Nephron (organoid): ENCODE data around the gene PSMC3.

Source experiments
- H3K27ac Mint-ChIP-seq, 3 experiments: 2 replicates each; pipeline ENCODE4 v1.8.0; 2020; ENCODE audit warnings: mixed read lengths in 3 of 3, mild to moderate bottlenecking in 2 of 3, moderate library complexity in 1 of 3
- H3K27me3 Mint-ChIP-seq: 2 replicates; pipeline ENCODE4 v1.8.0; 2021; ENCODE audit warnings: low read depth, mild to moderate bottlenecking, moderate library complexity, mixed read lengths
- H3K36me3 Mint-ChIP-seq: 2 replicates; pipeline ENCODE4 v1.8.0; 2020; ENCODE audit warnings: low read depth, mixed read lengths
- H3K4me1 Mint-ChIP-seq: 2 replicates; pipeline ENCODE4 v1.8.0; 2020; ENCODE audit warnings: mixed read lengths
- H3K4me3 Mint-ChIP-seq, 3 experiments: 2 replicates each; pipeline ENCODE4 v1.8.0; 2020; ENCODE audit warnings: mild to moderate bottlenecking in 3 of 3, mixed read lengths in 3 of 3, moderate library complexity in 2 of 3
- H3K9me3 Mint-ChIP-seq: 2 replicates; pipeline ENCODE4 v1.8.0; 2020; ENCODE audit warnings: mixed read lengths
- CTCF ChIP-seq, 3 experiments: fragments of 200-600 bp; sonication (generic); IDR thresholded peaks; one replicate each; pipeline ENCODE4 v1.5.0; 2021; ENCODE audit warnings: antibody characterized with exemption in 3 of 3; ENCODE audit not compliant: unreplicated experiment in 3 of 3

The PSMC3 gene

GRCh38 chr11:47426062-47426956, at the start of gene PSMC3:
Gene PSMC3, minus strand, starts transcription at chr11:47426439. Its CDS starts 160 bp downstream, at chr11:47426279.
- Mint-ChIP-seq H3K9me3 (no peaks in the 10 kb centered on the region), H3K27ac (peak within 1 kb of the TSS; percentile 98 to 100 (median 99)), H3K36me3 (peaks cover 40% of the 10 kb centered on the region), H3K4me3 (peak within 1 kb of the TSS; percentile 96 to 100 (median 96)), H3K27me3 (no peaks in the 10 kb centered on the region), H3K4me1 (peaks cover 17% of the 10 kb centered on the region)
- TF ChIP-seq CTCF (IDR thresholded peaks at IDR 0.05; ENCODE audit: unreplicated experiment in 3 of 3) = no peak

GRCh38 chr11:47470671-47471070, 44.4 kb upstream of the PSMC3 start:
- H3K27ac Mint-ChIP-seq = peak overlapping the region in 1 of 3 experiments; percentile 31
- H3K36me3 Mint-ChIP-seq = peaks cover 67% of the 10 kb centered on the region
- peaks cover 35% of the 10 kb centered on the region for H3K4me1 Mint-ChIP-seq
- no peaks in the 10 kb centered on the region for H3K27me3 Mint-ChIP-seq
- H3K4me3 Mint-ChIP-seq = no peak overlapping the region
- H3K9me3 Mint-ChIP-seq = no peaks in the 10 kb centered on the region
- TF ChIP-seq CTCF (IDR thresholded peaks at IDR 0.05; ENCODE audit: unreplicated experiment in 3 of 3) = no peak

DNA sequence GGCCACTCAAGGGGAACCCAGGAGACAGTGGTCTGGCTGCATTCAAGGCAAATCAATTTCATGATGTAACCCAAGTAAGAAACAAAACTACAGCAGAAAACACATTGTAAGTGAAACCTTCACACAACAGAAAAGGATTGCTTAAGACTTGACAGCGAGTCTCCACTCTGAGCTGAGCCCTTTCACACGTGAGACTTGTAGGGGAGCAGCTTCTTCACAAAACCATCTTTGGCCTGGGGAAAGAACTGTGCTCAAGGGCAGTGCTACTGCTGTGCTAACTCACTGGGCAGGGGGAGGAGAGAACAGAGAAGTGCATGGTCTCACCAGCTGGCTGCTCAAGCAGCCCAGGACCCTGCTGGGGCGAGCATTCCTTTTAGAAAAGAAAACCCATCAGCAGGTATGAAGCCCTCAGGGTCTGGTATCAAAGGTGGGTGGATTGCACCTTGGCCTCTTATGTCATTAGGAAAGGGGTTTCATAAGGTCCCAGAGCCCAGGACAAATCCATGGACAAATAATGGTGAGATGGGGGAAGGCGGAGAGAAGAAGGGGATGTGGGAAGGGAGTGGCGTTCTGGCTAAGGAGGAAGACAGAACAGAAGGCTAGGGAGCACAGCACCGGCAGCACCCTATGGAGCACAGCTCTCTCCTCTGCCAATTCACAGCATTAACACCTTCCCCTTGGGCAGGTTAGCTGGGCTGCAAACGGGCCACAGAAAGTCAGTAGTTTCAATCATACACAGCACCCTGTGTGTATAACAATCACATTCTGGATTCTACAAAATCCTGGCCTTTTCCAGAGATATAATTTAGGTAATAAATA, 43.3 kb upstream of the PSMC3 start:
- Mint-ChIP-seq H3K27ac (peak overlapping the region in 2 of 3 experiments; percentile 74 to 97), H3K4me3 (no peak overlapping the region), H3K9me3 (no peaks in the 10 kb centered on the region), H3K27me3 (no peaks in the 10 kb centered on the region), H3K4me1 (peaks cover 42% of the 10 kb centered on the region), H3K36me3 (peaks cover 63% of the 10 kb centered on the region)
- TF ChIP-seq CTCF (IDR thresholded peaks at IDR 0.05; ENCODE audit: unreplicated experiment in 3 of 3) = no peak

- Mint-ChIP-seq H3K27ac (peak overlapping the region in 2 of 3 experiments; percentile 74 to 97), H3K4me1 (peaks cover 42% of the 10 kb centered on the region)
Measured at GRCh38 chr11:47468598-47469214, 42.5 kb upstream of the PSMC3 start.

DNA sequence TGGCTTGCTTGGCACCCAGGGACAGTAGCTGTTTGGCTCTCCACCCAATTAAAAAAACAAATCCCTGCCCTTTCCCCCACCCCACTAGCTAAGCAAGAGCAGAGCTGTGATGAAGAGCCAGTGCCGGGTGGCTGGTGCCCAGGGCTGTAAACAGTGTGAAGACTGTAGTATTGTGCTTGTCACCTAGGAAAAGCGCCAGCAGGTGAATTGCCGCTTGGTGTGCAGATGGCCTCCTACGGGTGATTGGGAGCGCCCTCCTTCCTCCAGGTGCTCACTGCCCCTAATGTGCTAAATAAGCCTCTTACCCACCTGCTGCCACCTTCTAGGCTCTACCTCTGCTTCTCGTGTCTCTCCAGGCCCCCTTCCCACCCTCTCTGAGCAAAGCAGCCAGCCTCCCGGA, 41.1 kb upstream of the PSMC3 start:
- H3K27ac Mint-ChIP-seq = peak overlapping the region; percentile 41 to 97 (median 86)
- H3K4me3 Mint-ChIP-seq = no peak overlapping the region
- no peaks in the 10 kb centered on the region for H3K9me3 Mint-ChIP-seq
- peaks cover 45% of the 10 kb centered on the region for H3K36me3 Mint-ChIP-seq
- H3K4me1 Mint-ChIP-seq = peaks cover 42% of the 10 kb centered on the region
- H3K27me3 Mint-ChIP-seq = no peaks in the 10 kb centered on the region
- no peak for TF ChIP-seq CTCF (IDR thresholded peaks at IDR 0.05; ENCODE audit: unreplicated experiment in 3 of 3)

More at GRCh38 chr11:47468598-47469214, 42.5 kb upstream of the PSMC3 start:
- TF ChIP-seq CTCF (IDR thresholded peaks at IDR 0.05; ENCODE audit: unreplicated experiment in 3 of 3) = no peak
- H3K36me3 Mint-ChIP-seq = peaks cover 56% of the 10 kb centered on the region
- no peak overlapping the region for H3K4me3 Mint-ChIP-seq
- H3K27me3 Mint-ChIP-seq = no peaks in the 10 kb centered on the region
- no peaks in the 10 kb centered on the region for H3K9me3 Mint-ChIP-seq
